Inferior parietal cortex (tissue), 1 donor: ENCODE results near the gene CFAP20.
"Not testable (repeated sequence)": the region's sequence is repeated elsewhere in the genome, so short reads cannot be mapped to it uniquely, and the experiment has no call there.

Experiments used
- DNase-seq: peaks from one replicate; pipeline ENCODE4 v3.0.0-alpha.2; 2016; ENCODE audit errors: extremely low spot score

CFAP20 gene

DNA sequence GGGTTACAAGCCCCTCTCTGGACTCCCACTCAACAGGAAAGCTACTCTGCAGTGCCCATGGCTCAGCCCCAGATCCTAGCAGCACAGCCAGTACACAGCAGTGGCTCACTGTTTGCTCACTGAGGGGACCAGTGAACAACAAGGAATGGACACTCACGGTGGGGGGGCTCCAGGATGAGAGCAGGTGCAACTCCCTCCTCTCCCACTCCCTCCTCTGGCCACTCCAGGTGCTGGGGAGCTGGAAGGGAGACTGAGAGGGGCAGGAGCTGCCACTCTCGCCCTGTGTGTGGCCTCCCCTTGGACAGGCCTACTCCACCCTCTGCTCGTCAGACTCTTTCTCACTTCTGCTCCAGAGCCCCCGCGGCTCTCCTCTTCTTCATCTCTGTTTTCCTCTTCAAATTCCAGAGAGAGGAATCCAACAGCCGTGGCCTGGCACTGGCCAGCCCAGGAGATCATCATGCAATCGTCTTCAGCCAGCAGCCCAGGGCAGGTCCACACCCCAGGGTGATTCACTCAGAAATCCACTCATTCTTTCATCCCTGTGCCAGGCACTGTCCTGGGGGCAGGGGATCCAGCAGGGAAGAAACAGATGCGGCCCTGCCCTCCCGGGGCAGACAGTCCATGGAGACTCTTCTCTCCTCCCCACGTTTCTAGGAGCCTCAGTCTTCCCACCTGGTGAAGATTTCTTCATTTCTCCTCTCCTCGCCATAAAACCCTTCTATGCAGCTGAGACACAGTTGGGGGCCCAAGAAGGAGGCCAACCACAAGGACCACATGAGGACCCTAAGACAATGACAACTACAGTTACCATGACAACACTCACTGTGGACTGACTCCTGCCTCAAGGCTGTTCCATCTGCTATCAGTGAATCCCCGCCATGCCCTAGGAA, 30.7 kb downstream of the CFAP20 start:
- no peak for DNase-seq

DNA sequence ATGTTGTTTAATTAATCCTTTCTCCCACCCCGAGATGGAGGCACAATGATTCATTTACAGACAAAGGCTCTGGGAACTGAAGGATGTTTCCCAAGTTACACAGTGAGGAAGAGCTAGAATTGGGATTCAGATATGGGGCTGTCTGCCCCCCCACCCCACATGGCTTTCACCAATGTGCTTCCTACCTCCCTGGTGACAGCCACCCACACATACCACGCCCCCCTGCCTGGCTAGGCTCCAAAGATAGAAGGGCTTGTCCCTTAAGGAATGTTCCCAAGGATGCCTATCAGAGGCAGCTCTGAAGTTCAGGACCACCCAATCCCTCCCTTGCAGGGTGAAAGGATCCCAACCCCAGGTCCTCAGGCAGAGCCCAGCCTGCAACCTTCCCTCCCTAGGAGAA, 32.9 kb downstream of the CFAP20 start:
- no peak for DNase-seq

DNA sequence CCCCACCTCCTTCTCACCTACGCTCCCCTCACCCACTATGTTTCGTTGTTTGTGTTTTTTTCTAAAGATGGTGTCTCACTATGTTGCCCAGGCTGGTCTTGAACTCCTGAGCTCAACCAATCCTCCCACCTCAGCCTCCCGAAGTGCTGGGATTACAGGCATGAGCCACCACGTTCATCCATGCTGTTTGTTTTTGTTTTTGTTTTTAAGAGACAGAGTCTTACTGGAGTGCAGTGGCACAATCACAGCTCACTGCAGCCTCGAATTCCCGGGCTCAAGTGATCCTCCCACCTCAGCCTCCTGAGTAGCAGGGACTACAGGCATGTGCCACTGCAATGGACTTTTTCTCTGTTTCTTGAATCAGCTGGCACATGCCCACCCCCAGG, 33.6 kb downstream of the CFAP20 start:
- DNase-seq = not testable (repeated sequence)

DNA sequence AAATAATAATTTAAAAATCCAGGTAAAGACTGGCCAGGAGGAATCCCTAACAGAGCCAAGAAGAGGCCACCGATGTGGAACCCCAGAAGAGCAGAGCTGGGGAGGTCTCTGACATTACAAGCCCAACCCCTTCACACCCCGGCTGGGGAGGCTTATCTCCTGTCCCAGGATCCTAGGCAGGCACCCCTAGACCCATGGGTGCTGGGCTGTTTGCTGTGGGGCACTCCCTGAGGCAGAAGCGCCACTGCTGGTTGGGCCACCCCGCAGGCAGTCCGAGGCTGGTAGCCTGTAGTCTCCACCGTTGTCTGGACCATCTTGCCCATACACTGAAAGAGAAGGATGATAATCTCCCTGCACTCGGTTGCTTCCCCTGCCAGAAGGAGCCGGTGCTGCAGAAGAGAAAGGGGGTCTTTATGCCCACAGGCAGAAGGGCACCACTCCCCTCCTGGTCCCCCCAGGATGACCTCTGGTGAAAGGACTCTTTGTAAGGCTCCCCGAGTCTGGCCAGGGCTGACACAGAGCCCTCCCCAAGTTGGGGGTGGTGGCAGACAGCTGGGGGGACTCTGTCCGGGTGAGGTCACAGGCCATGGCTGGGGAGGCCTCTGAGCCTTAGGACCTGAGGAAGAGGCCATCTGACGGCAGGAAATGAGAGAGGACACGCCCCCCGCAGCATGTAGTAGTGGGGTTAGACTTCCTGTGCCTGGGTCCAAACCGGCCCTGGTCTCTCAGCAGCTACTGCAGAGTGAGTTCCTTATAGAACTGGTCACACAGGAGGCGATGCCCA, 34.2 kb downstream of the CFAP20 start:
- no peak for DNase-seq

DNA sequence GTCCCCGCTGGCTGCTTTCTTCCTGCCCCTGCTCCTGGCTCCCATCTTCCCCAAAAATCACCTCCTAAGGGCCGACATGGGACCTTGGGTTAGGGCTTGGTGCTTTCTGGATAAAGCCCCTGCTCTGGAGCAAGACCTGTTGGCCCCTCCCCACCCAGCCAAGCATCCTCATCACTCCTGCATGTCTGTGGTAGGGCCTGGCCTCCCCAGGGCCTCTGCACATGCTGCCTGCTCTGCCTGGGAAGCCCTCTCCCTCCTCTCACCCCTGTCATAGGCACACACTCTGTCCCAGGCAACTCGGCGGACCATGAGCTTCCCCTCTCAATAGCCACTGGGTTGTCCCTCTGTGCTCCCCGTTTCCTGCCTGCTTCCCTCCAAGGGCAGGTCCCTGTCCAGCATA, 35.2 kb downstream of the CFAP20 start:
- DNase-seq = no peak

DNA sequence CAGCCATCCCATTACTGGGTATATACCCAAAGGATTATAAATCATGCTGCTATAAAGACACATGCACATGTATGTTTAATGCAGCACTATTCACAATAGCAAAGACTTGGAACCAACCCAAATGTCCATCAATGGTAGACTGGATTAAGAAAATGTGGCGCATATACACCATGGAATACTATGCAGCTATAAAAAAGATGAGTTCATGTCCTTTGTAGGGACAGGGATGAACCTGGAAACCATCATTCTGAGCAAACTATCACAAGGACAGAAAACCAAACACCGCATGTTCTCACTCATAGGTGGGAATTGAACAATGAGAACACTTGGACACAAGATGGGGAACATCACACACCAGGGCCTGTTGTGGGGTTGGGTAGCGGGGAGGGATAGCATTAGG, 38.8 kb downstream of the CFAP20 start:
- DNase-seq = not testable (repeated sequence)

DNA sequence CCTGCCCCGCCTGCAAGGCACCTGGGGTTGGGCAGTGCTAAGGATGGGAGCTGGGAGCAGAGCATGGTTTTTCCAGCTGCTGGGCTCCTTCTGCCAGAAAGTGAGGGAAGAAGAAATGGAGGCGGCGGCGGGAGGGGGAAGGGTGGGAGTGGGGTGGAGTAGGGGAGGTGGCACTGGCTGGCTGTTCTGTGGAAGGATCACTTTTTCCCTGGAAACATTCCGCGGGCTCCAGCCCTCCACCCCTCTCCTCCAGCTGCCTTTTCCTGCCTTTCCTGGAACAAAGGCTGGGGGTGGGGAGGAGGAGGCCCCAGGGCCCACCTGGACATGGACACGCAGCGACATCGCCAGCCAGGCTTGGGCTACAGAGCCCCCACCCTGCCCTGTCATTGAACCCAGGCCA, 41.1 kb downstream of the CFAP20 start:
- no peak for DNase-seq

DNA sequence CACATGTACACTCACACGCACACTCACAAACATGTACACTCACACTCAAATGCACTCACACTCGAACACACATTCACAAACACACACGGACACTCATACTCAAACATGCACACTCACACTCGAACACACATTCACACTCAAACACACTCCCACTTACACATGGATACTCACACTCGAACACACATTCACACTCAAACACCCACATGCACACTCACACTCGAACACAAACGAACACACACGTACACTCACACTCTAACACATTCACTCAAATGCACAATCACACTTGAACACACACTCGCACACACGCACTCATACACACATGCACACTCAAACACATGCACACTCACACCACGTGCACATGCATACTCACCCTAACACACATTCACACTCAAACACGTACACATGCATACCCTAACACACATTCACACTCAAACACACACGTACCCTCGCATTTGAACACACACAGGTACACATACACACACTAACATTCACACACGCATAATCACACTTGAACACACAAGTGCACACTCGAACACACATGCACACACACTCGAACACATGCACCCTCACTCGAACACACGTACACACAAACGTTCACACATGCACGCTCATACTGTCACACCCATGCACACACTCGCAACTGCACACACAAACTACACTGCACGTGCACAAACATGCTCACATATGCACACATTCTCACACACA, 41.8 kb downstream of the CFAP20 start:
- DNase-seq = no peak

DNA sequence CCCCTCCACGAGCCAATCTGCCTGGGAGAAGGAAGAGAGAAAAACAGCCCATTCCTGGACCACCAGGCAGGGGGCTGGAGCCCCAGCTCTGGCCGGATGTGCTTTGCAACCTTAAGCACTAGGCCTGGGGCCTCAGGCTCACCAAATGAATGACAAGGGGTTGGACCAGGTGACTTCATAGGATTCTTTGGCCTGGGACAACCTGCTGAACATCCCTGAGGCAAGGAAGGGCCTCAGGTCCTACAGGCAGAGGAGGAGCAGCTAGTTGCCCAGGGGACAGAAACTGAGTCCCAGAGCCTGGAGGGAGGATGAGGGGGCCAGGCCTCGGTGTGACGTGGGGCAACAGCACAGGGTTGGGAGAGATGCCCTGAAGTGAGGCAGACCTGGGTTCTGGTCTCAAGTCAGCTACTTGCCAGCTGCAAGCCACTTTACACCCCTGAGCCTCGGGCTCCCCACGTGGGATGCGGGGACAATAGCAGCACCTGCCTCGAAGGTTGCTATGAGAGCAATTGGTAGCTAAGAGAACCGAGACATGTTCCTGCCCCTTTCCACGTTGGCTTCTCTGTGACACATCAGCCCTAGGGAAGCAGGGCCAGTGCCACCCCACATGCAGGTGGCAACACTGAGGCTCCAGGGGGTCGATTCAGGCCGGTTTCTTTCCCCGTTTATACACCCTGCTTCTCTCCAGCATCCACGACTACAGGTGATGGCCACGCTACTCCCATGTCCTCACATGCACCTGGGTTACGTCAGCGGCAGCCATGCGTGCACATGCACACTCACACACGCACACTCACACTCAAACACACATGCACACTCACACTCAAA, 42.6 kb downstream of the CFAP20 start:
- DNase-seq = no peak

DNA sequence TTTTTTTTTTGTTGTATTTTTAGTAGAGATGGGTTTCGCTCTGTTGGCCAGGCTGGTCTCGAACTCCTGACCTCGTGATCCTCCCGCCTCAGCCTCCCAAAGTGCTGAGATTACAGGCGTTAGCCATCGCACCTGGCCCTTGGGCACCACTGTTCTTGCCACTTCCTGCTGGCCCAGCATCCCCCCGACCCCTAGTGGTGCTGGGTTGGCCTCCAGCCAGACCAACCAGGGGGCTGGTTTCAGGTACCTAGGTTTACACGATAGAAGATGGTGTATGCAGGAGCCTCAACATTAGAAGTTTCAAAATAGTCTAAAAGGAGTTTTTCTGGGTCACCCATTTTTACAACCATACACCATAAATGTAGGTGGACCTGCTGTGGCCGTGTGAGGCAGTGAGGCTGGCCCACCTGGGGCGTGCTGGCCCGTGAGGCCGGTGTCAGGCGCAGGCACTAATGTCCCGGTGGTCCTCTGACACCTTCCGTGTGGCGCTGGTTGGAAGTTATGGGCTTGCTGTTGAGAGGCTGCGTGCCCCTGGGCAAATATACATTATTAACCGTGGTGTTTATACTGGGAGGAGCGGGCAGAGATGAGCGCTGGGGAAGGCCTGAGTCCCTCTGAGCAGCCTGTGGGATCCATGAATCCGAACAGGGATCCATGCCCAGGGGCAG, 43.5 kb downstream of the CFAP20 start:
- no peak for DNase-seq

DNA sequence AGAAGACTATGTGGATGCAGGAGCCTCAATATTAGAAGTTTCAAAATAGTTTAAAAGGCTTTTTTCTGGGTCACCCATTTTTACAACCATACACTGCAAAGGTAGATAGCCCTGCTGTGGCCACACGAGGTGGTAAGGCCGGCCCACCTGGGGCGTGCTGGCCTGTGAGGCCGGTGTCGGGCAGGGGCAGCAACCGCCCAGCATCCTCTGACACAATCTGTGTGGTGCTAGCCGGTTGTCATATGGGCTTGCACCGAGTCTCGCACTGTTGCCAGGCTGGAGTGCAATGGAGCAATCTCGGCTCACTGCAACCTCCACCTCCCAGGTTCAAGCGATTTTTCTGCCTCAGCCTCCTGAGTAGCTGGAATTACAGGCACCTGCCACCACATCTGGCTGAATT, 44.0 kb downstream of the CFAP20 start:
- no peak for DNase-seq

DNA sequence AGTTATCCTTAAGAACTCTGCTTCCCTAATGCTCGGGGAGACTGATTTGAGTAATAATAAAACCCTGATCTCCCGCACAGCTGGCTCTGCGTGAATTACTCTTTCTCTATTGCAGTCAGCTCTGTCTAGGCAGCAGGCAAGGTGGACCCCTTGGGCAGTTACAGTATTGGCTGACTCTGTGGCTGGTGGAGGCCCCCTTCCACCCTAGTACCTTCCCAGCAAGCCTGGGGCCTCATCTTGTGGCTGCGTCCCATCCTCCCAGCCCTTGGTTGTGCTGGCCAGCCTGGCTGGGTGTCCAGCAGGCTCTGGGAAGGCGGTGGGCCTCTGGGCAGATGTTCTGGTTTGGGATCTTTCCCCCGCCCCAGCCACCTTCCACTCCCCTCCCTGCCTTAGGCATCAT, 44.5 kb downstream of the CFAP20 start:
- DNase-seq = no peak

DNA sequence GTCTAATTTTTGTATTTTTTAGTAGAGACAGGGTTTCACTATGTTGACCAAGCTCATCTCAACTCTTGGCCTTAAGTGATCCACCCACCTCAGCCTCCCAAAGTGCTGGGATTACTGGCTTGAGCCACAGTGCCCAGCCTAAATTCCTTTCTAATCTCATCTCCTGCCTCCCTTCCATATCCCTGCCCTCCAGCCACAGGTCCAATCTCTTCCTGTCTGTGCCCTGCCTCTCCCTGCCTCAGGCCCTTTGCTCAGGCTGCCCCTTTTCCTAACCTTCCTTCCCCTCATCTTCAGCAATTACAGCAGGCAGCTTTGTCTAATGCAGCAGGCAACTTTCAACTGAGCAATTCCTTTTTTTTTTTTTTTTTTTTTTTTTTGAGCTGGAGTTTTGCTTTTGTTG, 46.8 kb downstream of the CFAP20 start:
- DNase-seq = no peak

DNA sequence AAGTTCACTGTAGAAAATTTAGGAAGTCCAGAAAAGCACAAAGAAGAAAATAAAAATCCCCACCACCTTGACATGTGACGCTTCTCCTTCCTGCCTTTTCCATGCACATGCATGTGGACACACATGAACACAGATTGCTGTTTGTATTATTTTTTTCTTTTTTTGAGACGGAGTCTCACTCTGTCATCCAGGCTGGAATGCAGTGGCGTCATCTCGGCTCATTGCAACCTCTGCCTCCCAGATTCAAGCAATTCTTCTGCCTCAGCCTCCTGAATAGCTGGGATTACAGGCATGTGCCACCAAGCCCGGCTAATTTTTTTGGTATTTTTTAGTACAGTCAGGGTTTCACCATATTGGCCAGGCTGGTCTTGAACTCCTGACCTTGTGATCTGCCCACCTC, 48.5 kb downstream of the CFAP20 start:
- DNase-seq = not testable (repeated sequence)

DNA sequence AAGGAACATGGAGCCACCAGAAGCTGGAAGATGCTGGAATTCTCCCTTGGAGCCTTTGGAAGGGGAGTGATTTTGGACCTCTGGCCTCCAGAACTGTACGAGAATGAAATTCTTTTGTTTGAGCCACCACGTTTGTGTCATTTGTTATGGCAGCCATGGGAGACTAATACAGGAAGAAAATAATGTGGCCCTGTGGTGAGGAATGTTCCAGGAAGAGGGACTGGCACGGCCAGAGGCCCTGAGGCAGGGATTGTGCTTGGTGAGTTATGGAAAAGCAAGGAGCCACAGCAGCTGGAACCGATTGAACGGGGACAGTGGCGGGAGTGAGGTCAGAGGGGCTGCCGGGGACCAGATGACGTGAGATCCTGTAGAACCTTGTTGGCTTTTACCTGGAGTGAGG, 51.4 kb downstream of the CFAP20 start:
- no peak for DNase-seq

DNA sequence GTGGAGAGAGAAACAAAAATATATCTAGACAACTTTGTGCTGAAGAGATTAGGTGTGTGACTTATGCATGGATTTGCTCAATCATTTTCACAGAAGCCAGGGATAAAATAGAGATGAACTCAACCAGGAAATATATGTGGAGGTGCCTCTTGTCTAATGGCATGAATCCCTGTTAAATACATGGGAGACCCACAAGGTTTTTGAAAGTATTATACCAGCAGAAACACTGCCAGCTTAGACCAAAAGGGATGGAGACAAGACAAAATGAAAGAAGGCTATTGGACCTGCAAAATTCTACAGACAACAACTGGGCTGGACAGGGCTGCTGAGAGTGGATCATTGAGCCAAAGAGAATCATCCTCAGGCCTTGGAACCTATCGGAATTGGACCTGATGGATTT, 52.7 kb downstream of the CFAP20 start:
- no peak for DNase-seq

DNA sequence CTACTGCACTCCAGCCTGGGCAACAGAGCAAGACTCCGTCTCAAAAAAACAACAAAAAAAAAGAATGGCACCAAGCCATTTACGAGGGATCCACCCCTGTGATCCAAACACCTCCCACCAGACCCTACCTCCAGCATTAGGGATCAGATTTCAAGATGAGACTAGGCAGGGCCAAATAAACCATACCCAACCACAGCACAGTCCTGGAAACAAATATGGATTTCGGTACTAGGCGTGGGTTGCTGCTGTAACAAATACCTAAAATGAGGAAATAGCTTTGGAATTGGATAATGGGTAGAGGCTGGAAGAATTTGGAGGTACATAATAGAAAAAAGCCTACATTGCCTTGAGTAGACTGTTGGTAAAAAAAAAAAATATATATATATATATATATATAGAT, 54.5 kb downstream of the CFAP20 start:
- DNase-seq = no peak

DNA sequence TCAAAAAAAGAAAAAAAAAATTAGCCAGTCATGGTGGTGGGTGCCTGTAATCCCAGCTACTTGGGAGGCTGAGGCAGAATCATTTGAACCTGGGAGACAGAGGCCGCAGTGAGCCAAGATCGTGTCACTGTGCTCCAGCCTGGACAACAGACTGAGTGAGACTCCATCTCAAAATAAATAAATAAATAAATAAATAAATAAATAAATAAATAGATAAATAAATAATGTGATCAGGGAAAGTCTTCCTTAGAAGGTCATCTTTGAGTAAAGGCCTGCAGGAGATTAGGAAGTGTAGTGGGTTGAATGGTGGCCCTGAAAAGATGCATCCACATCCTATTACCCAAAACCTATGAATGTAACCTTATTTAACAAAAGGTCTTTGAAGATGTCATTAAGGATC, 56.1 kb downstream of the CFAP20 start:
- not testable (repeated sequence) for DNase-seq

DNA sequence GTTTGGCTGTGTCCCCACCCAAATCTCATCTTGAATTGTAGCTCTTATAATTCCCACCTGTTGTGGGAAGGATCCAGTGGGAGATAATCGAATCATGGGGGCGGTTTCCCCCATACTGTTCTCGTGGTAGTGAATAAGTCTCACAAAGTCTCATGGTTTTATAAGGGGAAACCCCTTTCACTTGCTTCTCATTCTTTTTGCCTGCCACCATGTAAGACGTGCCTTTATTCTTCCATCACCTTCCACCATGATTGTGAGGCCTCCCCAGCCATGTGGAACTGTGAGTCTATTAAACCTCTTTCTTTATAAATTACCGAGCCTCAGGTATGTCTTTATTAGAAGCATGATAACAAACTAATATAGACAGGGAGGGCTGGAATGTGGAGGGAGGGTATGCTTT, 57.0 kb downstream of the CFAP20 start:
- not testable (repeated sequence) for DNase-seq

DNA sequence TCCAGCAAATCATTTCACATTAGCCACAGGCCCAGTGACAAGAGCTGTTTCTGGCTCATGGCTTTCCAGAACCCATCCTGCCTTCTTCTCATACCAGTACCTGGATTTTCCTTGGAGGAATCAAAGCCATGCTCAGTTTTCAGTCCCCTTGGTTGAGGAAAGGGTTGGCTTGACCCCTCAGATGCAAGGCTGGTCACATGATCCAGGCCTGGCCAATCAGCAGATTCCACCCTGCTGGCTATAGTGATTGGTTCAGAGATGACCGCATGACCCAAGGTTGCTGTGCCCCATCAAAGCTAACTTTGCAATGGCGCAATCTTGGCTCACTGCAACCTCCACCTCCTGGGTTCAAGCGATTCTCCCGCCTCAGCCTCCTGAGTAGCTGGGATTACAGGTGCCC, 58.6 kb downstream of the CFAP20 start:
- DNase-seq = no peak
